ENCODE results near the gene BICC1. TPM values are rescaled to one million over a fixed set of nuclear protein-coding genes. Genes with fewer than 3 reads are reported as not detected.

The BICC1 gene
- total and polyA plus RNA-seq, 2 of the 4 experiments (the other 2 are of a cell fraction) = 5.7 to 42.5 TPM

DNA sequence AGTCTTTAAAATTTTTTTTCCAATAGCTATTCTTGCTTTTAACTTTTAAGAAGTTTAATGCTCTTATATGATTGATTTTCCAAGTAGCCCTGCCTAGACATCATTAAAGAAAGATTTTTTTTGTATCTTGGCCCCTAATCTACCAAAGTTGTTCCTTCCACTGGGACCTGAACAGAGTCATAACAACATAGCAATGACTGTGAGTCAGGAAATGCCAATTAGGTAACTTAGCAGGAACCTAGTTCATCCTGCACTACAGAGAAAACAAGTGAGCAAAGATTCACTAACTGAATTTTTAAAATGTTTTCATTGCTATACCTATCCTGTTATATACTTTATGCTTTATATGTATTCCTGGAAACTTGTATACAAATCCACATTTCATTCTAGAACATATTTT is 284.7 kb downstream of the BICC1 start:
- no peak overlapping the region for H4K91ac ChIP-seq (ENCODE audit: insufficient read depth, low read depth, low read length)
- no peak overlapping the region for H3K23ac ChIP-seq (ENCODE audit: low read depth, low read length)
- no TSS peak for BruUV-seq (replicated peaks)
- H2AFZ ChIP-seq (replicated peaks; ENCODE audit: low read length, poor library complexity) = no peak overlapping the region
- H3K14ac ChIP-seq (replicated peaks; ENCODE audit: low read depth, low read length) = no peak overlapping the region
- no peaks in the 10 kb centered on the region; the same call in 1 of the 2 replicates for H3K9me1 ChIP-seq (ENCODE audit: insufficient read depth, low read length)
- no peaks in the 10 kb centered on the region; a peak in 2 of 4 replicates for H3K79me1 ChIP-seq (ENCODE audit: low read depth in 1 of 2, low read length in 2 of 2)
- ChIA-PET CTCF (interaction anchor here (1.7 kb wide), 1 partner anchor 382 kb away, joined by 4 read pairs; no protein-coding TSS in a partner anchor), POLR2A (ENCODE audit: unreplicated experiment) (no interaction called here)
- 0 out of 2 replicates have a peak, but pooled peaks cover 2% of the 10 kb centered on the region for H3K4me1 ChIP-seq (ENCODE audit: control insufficient read depth, insufficient read depth, low read length)
- H4K20me1 ChIP-seq (ENCODE audit: insufficient read depth, low read length) = no peaks in the 10 kb centered on the region
- dilution Hi-C loops (cut with HindIII; ENCODE audit: low sequenced_read_pairs, unreplicated experiment) = no loop called here
- H3K9ac ChIP-seq (ENCODE audit: low read depth, low read length) = no peak overlapping the region
- DNase-seq (peak; percentile 42), ATAC-seq (ENCODE audit: low read depth) (peak; percentile 72; the same call in 1 of the 2 replicates)
- H2BK5ac ChIP-seq (ENCODE audit: low read depth, low read length, poor library complexity, severe bottlenecking) = no peak overlapping the region
- no peak overlapping the region for H3K27ac ChIP-seq (ENCODE audit: insufficient read depth, low read length)
- H2BK20ac ChIP-seq (ENCODE audit: low read depth, low read length) = no peak overlapping the region
- TF ChIP-seq RCOR1 (IDR thresholded peaks at IDR 0.05; ENCODE audit: insufficient replicate concordance, low read length) (no peak), CEBPB (IDR thresholded peaks at IDR 0.05; ENCODE audit: low read depth, low read length) (peak; percentile 16; the same call in 1 of the 2 replicates)
- H3K56ac ChIP-seq (ENCODE audit: extremely low read depth, insufficient read depth, low read length) = no peak overlapping the region
- no peak overlapping the region for H3K4me3 ChIP-seq (ENCODE audit: insufficient read depth, low read depth, low read length)
- H4K5ac ChIP-seq (ENCODE audit: low read depth, low read length) = no peak overlapping the region
- H3K36me3 ChIP-seq (ENCODE audit: control insufficient read depth, insufficient read depth, low read length) = peaks cover 15% of the 10 kb centered on the region
- no peak overlapping the region for H3K18ac ChIP-seq (ENCODE audit: low read depth, low read length)
- H2BK120ac ChIP-seq (ENCODE audit: low read depth, low read length) = no peak overlapping the region
- no peak overlapping the region for H3K4ac ChIP-seq (ENCODE audit: low read depth, low read length)
- H4K8ac ChIP-seq (ENCODE audit: low read depth in 2 of 2, low read length in 2 of 2) = no peak overlapping the region
- no peak overlapping the region for H2AK9ac ChIP-seq (replicated peaks; ENCODE audit: low read depth, low read length, poor library complexity)
- H3K4me2 ChIP-seq (ENCODE audit: low read depth, low read length) = no peak overlapping the region
- H3K9me3 ChIP-seq (ENCODE audit: control insufficient read depth, insufficient read depth, low read length) = no peaks in the 10 kb centered on the region
- H2BK15ac ChIP-seq (ENCODE audit: low read depth, low read length) = no peak overlapping the region
- intact Hi-C loops (cut with micrococcal nuclease) = no loop called here
- no peak overlapping the region for H2AK5ac ChIP-seq (ENCODE audit: low read depth, low read length)
- H3K27me3 ChIP-seq (ENCODE audit: control insufficient read depth, insufficient read depth, low read length) = no peaks in the 10 kb centered on the region
- in situ Hi-C loops (cut with MboI; ENCODE audit: low sequenced_read_pairs) = loop anchor here (25.0 kb wide), 1 partner anchor 765 kb away; no protein-coding TSS in a partner anchor

Data from IMR-90 (cell line).